ENCODE measurements around the gene RNF39.

RNF39 gene

GRCh38 chr6:30066082-30066481 is 9.5 kb downstream of the RNF39 start:
- H3K4me3 ChIP-seq (ENCODE audit: low read length), result peak overlapping the region; percentile 96
- no peak for TF ChIP-seq CTCF (conservative IDR thresholded peaks at IDR 0.05; ENCODE audit: low read length)
- no peak for DNase-seq (ENCODE audit: low read depth)

- no peak for DNase-seq (ENCODE audit: low read depth)
- H3K4me3 ChIP-seq (ENCODE audit: low read length), result no peak overlapping the region
- no peak for TF ChIP-seq CTCF (conservative IDR thresholded peaks at IDR 0.05; ENCODE audit: low read length)
Observed at GRCh38 chr6:30063315-30063714, 12.3 kb downstream of the RNF39 start.

- DNase-seq (ENCODE audit: low read depth), result no peak
- TF ChIP-seq CTCF (conservative IDR thresholded peaks at IDR 0.05; ENCODE audit: low read length), result no peak
- peak overlapping the region; percentile 95; the same call in 1 of the 2 replicates for H3K4me3 ChIP-seq (ENCODE audit: low read length)
Observed at GRCh38 chr6:30062471-30063178, 12.9 kb downstream of the RNF39 start.

- TF ChIP-seq CTCF (conservative IDR thresholded peaks at IDR 0.05; ENCODE audit: low read length), result no peak
- peak overlapping the region; percentile 95 for H3K4me3 ChIP-seq (ENCODE audit: low read length)
- DNase-seq (ENCODE audit: low read depth), result peak; percentile 22
Observed at GRCh38 chr6:30061858-30062458, 13.6 kb downstream of the RNF39 start.

GRCh38 chr6:30061092-30061857 is 14.3 kb downstream of the RNF39 start, which contains the start of gene POLR1H:
Gene POLR1H, plus strand, starts transcription at chr6:30061265. Its CDS starts 260 bp downstream, at chr6:30061525.
- TF ChIP-seq CTCF (conservative IDR thresholded peaks at IDR 0.05; ENCODE audit: low read length), result no peak
- H3K4me3 ChIP-seq (ENCODE audit: low read length), result peak within 1 kb of the TSS; percentile 95
- DNase-seq (ENCODE audit: low read depth), result peak; percentile 94

- TF ChIP-seq CTCF (conservative IDR thresholded peaks at IDR 0.05; ENCODE audit: low read length), result no peak
- peak overlapping the region; percentile 95 for H3K4me3 ChIP-seq (ENCODE audit: low read length)
- peak; percentile 33 for DNase-seq (ENCODE audit: low read depth)
Observed at GRCh38 chr6:30060606-30061091, 14.9 kb downstream of the RNF39 start.
